Right lobe of liver (tissue), 4 donors: ENCODE data around the gene OTUD4.

Experiments
- POLR2A ChIP-seq: fragments of 450-650 bp; IDR thresholded peaks from one replicate; pipeline ENCODE4 v1.6.1; 2017; ENCODE audit warnings: antibody characterized with exemption, mild to moderate bottlenecking
- TF ChIP-seq, protein P1 (sequence below), 4 donors: fragments of 200-600 bp in 3 of 4; fragments of 450-650 bp in 1 of 4; IDR thresholded peaks; one replicate each; pipeline versions ENCODE4 v1.5.1 to v1.8.0; 2016 to 2022; ENCODE audit warnings: antibody characterized with exemption in 4 of 4, mild to moderate bottlenecking in 2 of 4
- donor health status: DM: no; HTN: no; CAD: no.
- donor health status: DM: no; HTN: no; CAD: no.
- donor health status: DM: no; HTN: yes; CAD: no.

- TF ChIP-seq, protein P1, sequence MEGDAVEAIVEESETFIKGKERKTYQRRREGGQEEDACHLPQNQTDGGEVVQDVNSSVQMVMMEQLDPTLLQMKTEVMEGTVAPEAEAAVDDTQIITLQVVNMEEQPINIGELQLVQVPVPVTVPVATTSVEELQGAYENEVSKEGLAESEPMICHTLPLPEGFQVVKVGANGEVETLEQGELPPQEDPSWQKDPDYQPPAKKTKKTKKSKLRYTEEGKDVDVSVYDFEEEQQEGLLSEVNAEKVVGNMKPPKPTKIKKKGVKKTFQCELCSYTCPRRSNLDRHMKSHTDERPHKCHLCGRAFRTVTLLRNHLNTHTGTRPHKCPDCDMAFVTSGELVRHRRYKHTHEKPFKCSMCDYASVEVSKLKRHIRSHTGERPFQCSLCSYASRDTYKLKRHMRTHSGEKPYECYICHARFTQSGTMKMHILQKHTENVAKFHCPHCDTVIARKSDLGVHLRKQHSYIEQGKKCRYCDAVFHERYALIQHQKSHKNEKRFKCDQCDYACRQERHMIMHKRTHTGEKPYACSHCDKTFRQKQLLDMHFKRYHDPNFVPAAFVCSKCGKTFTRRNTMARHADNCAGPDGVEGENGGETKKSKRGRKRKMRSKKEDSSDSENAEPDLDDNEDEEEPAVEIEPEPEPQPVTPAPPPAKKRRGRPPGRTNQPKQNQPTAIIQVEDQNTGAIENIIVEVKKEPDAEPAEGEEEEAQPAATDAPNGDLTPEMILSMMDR (IDR thresholded peaks at IDR 0.05) = no peak
- TF ChIP-seq POLR2A = peak; percentile 22
These were observed 2.4 kb downstream of the OTUD4 start for GRCh38 chr4:145177906-145178538.
